ENCODE results near the gene NGFR. TPM values are rescaled to one million over a fixed set of nuclear protein-coding genes. Genes with fewer than 3 reads are reported as not detected.

NGFR gene
- total RNA-seq, 1 donor from 2014 or later = 8.9 TPM

GRCh38 chr17:49545806-49546545, 50.9 kb downstream of the NGFR start:
- peaks cover 8% of the 10 kb centered on the region for H3K9me3 ChIP-seq (replicated peaks)
- H3K27ac ChIP-seq (replicated peaks) = no peak overlapping the region
- H3K4me3 ChIP-seq = no peak overlapping the region
- no peaks in the 10 kb centered on the region for H3K36me3 ChIP-seq
- DNase-seq = no peak
- no peak for TF ChIP-seq CTCF (IDR thresholded peaks at IDR 0.05; ENCODE audit: borderline replicate concordance)
- peaks cover 48% of the 10 kb centered on the region for H3K27me3 ChIP-seq (ENCODE audit: low read depth)
- no peaks in the 10 kb centered on the region for H3K4me1 ChIP-seq
- intact Hi-C loops (cut with micrococcal nuclease) = loop anchor here (5.0 kb wide), 1 partner anchor 34 kb away; no protein-coding TSS in a partner anchor

GRCh38 chr17:49546546-49547535, 51.7 kb downstream of the NGFR start:
- Histone ChIP-seq H3K27ac (replicated peaks) (peak overlapping the region; percentile 30), H3K27me3 (ENCODE audit: low read depth) (peaks cover 48% of the 10 kb centered on the region), H3K4me3 (no peak overlapping the region), H3K4me1 (no peaks in the 10 kb centered on the region), H3K9me3 (replicated peaks) (no peaks in the 10 kb centered on the region), H3K36me3 (no peaks in the 10 kb centered on the region)
- no peak for DNase-seq
- intact Hi-C loops (cut with micrococcal nuclease) = loop anchor here (5.0 kb wide), 1 partner anchor 35 kb away; no protein-coding TSS in a partner anchor
- TF ChIP-seq CTCF (IDR thresholded peaks at IDR 0.05; ENCODE audit: borderline replicate concordance) = no peak

GRCh38 chr17:49547566-49547965, 52.5 kb downstream of the NGFR start:
- Histone ChIP-seq H3K27ac (replicated peaks) (peak overlapping the region; percentile 30), H3K4me3 (no peak overlapping the region), H3K4me1 (no peaks in the 10 kb centered on the region), H3K9me3 (replicated peaks) (no peaks in the 10 kb centered on the region), H3K27me3 (ENCODE audit: low read depth) (peaks cover 48% of the 10 kb centered on the region), H3K36me3 (no peaks in the 10 kb centered on the region)
- no peak for TF ChIP-seq CTCF (IDR thresholded peaks at IDR 0.05; ENCODE audit: borderline replicate concordance)
- intact Hi-C loops (cut with micrococcal nuclease) = loop anchor here (5.0 kb wide), 1 partner anchor 35 kb away; no protein-coding TSS in a partner anchor
- DNase-seq = peak; percentile 61

GRCh38 chr17:49548051-49548505, 53.0 kb downstream of the NGFR start:
- no peaks in the 10 kb centered on the region for H3K9me3 ChIP-seq (replicated peaks)
- DNase-seq = peak; percentile 45
- H3K36me3 ChIP-seq = no peaks in the 10 kb centered on the region
- no peak overlapping the region for H3K4me3 ChIP-seq
- TF ChIP-seq CTCF (IDR thresholded peaks at IDR 0.05; ENCODE audit: borderline replicate concordance) = no peak
- peak overlapping the region; percentile 30 for H3K27ac ChIP-seq (replicated peaks)
- intact Hi-C loops (cut with micrococcal nuclease) = loop anchor here (5.0 kb wide), 1 partner anchor 36 kb away; no protein-coding TSS in a partner anchor
- H3K27me3 ChIP-seq (ENCODE audit: low read depth) = peaks cover 48% of the 10 kb centered on the region
- no peaks in the 10 kb centered on the region for H3K4me1 ChIP-seq
